ENCODE data around the gene CRELD2.

CRELD2 gene

DNA sequence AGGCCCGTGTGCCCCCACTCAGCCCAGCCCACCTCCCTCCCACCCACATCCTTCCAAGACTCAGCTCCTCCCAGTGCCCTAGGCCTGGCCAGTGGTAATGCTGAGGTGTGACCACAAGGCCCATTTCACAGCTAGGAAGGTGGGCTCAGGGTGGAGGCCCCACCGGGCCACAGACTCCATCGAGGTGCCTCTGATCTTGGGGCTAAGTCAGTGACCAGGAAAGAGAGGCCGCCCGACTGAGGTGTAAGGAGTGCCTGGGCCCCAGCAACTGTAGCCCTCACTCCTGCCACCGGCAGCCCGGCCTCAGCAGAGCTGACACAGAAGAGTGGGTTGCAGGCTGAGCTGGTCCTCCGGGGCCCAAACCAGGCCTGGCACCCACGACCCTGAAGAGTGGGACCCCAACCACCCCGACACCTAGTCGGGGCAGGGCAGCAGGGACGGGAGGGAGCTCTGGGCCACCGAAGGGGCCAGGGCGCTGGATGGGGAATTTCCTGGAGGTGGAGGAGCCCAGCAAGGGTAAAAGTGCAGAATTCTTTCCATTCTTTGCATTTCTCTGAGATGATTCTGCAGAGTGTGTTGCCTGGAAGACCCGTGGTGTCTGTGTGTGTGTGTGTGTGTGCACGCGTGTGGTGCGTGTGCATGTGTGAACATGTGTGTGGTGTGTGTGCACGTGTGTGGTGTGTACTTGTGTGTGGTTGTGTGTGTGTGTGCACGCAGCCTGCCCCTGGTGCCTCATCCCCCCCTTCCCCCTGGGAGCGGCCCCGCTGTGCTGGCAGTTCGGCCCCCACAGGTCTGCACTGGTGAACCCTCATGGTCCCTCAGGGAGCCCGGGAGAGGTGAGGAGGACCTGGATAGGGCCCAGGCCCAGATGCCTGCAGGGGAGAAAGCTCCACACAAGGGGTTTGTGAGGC, 33.8 kb downstream of the CRELD2 start:
- Histone ChIP-seq H3K4ac (ENCODE audit: low read length) (peak overlapping the region; percentile 17), H3K9ac (ENCODE audit: low read depth, low read length, poor library complexity) (peak overlapping the region; percentile 60), H3K27me3 (ENCODE audit: control insufficient read depth in 3 of 3, insufficient read depth in 3 of 3, low read depth in 1 of 3, low read length in 3 of 3) (no peaks in the 10 kb centered on the region), H3K27ac (replicated peaks; ENCODE audit: low read length) (no peak overlapping the region), H3K9me3 (replicated peaks in 1 of 2; ENCODE audit: control insufficient read depth in 2 of 2, insufficient read depth in 1 of 2, low read depth in 1 of 2, low read length in 2 of 2) (no peaks in the 10 kb centered on the region), H3K14ac (ENCODE audit: low read length) (peak overlapping the region; percentile 95), H3K4me3 (ENCODE audit: low read length in 2 of 2) (no peak overlapping the region), H2BK15ac (ENCODE audit: low read length) (peak overlapping the region; percentile 86), H2BK120ac (ENCODE audit: low read depth, low read length) (peak overlapping the region; percentile 24), H3K23ac (ENCODE audit: low read depth, low read length, poor library complexity) (no peak overlapping the region), H3K36me3 (replicated peaks in 1 of 2; ENCODE audit: control insufficient read depth in 2 of 2, insufficient read depth in 2 of 2, low read length in 2 of 2) (no peaks in the 10 kb centered on the region), H2BK12ac (ENCODE audit: low read length) (peak overlapping the region; percentile 75), H4K91ac (ENCODE audit: low read depth, low read length, poor library complexity) (peak overlapping the region; percentile 92), H2AK5ac (ENCODE audit: low read depth, low read length) (peak overlapping the region; percentile 100), H3K18ac (ENCODE audit: low read length) (peak overlapping the region; percentile 94), H4K8ac (ENCODE audit: low read depth, low read length) (no peak overlapping the region), H3K79me1 (ENCODE audit: low read depth, low read length) (no peaks in the 10 kb centered on the region), H3K4me1 (ENCODE audit: control insufficient read depth in 2 of 2, insufficient read depth in 1 of 2, low read depth in 1 of 2, low read length in 2 of 2) (peaks cover 21 to 35% of the 10 kb centered on the region in 2 donors), H3K4me2 (ENCODE audit: insufficient read depth, low read length, poor library complexity, severe bottlenecking) (no peak overlapping the region), H2AFZ (ENCODE audit: low read length) (peak overlapping the region; percentile 54), H2BK5ac (ENCODE audit: low read length) (peak overlapping the region; percentile 13)
- WGBS, 2 donors (ENCODE audit: extremely low coverage in 2 of 2, insufficient read length in 2 of 2, insufficient replicate concordance in 1 of 2), result no CpG with 5 or more reads among the region's 24 CpGs
- DNase-seq (ENCODE audit: low spot score), result no peak

DNA sequence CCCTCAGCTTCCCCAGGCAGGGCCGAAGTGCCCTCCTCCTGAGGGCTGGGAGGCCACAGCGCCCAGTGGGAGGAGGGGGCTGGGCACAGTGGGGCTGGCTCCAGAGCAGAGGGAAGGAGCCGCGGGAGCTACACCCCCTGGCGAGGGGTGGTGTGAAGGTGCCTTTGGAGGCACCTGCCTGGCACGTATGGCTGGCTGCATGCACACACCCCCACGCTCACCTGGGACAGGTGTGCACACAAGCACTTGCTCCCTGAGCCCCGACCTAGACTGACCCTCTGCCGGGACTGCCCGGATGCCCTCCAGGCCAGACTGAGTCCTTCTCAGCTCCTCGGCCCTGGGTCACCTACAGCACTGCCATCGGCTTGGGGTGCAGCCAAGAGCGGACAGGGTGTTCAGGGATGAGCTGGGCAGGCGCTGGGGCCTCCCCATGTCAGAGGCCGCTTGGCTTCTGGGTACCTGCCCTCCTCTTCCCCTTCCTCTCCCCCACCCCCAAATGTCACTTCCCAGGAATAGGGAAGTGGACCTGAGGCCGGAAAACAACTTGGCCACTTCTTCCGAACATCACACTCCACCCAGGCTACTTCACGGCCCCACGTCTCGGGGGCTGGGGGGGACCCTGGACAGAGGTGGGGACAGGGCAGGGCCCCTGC, 34.7 kb downstream of the CRELD2 start:
- Histone ChIP-seq H3K27me3 (ENCODE audit: control insufficient read depth in 3 of 3, insufficient read depth in 3 of 3, low read depth in 1 of 3, low read length in 3 of 3) (peaks cover 0 to 5% (median 0%) of the 10 kb centered on the region in 3 experiments), H2BK5ac (ENCODE audit: low read length) (peak overlapping the region; percentile 35), H2BK12ac (ENCODE audit: low read length) (peak overlapping the region; percentile 84), H3K27ac (replicated peaks; ENCODE audit: low read length) (no peak overlapping the region), H2AK5ac (ENCODE audit: low read depth, low read length) (peak overlapping the region; percentile 100), H3K4me3 (ENCODE audit: low read length in 2 of 2) (no peak overlapping the region), H4K91ac (ENCODE audit: low read depth, low read length, poor library complexity) (peak overlapping the region; percentile 92), H3K18ac (ENCODE audit: low read length) (peak overlapping the region; percentile 66), H3K9ac (ENCODE audit: low read depth, low read length, poor library complexity) (no peak overlapping the region), H2AFZ (ENCODE audit: low read length) (no peak overlapping the region), H2BK15ac (ENCODE audit: low read length) (peak overlapping the region; percentile 86), H3K4me2 (ENCODE audit: insufficient read depth, low read length, poor library complexity, severe bottlenecking) (no peak overlapping the region), H2BK120ac (ENCODE audit: low read depth, low read length) (peak overlapping the region; percentile 31), H3K14ac (ENCODE audit: low read length) (peak overlapping the region; percentile 21), H3K79me1 (ENCODE audit: low read depth, low read length) (no peaks in the 10 kb centered on the region), H3K4ac (ENCODE audit: low read length) (no peak overlapping the region), H3K9me3 (replicated peaks in 1 of 2; ENCODE audit: control insufficient read depth in 2 of 2, insufficient read depth in 1 of 2, low read depth in 1 of 2, low read length in 2 of 2) (no peaks in the 10 kb centered on the region), H4K8ac (ENCODE audit: low read depth, low read length) (no peak overlapping the region), H3K4me1 (ENCODE audit: control insufficient read depth in 2 of 2, insufficient read depth in 1 of 2, low read depth in 1 of 2, low read length in 2 of 2) (peaks cover 19 to 27% of the 10 kb centered on the region in 2 donors), H3K23ac (ENCODE audit: low read depth, low read length, poor library complexity) (peak overlapping the region; percentile 4), H3K36me3 (replicated peaks in 1 of 2; ENCODE audit: control insufficient read depth in 2 of 2, insufficient read depth in 2 of 2, low read length in 2 of 2) (no peaks in the 10 kb centered on the region)
- WGBS, 2 donors (ENCODE audit: extremely low coverage in 2 of 2, insufficient read length in 2 of 2, insufficient replicate concordance in 1 of 2), result no CpG with 5 or more reads among the region's 20 CpGs
- DNase-seq (ENCODE audit: low spot score), result no peak

DNA sequence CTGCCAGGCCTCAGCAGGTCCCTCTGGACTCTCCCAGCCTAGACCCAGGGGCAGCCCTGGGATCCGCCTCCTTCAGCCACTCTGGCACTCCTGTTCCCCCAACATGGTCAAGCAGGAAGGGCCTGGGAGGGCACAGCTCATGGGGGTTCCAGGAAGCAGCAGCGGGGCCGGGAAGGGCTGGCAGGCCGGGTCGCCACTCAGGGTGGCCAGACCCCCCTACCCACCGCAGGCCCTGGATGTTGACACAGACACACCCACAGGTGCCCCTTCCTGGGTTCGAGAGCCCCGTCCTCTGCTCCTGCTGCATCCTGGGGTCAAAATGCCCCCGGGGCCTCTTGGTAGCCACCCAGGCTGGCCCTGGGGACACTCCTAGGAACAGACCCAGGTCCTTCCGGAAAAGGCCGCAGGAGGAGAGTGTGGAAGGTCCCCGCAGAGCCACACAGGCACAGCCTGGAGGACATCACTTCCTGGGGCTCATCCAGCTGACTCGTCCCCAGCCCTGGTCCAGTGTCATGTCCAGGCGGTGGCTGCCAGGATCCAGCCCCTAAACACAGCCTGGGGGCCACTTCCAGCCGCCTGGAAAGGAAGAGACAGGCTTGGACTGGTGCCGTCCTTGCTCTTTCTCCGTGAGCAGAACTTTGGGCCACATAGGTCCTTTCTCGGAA, 35.4 kb downstream of the CRELD2 start:
- no peak overlapping the region for H4K8ac ChIP-seq (ENCODE audit: low read depth, low read length)
- no peaks in the 10 kb centered on the region for H3K9me3 ChIP-seq (replicated peaks in 1 of 2; ENCODE audit: control insufficient read depth in 2 of 2, insufficient read depth in 1 of 2, low read depth in 1 of 2, low read length in 2 of 2)
- peaks cover 21 to 29% of the 10 kb centered on the region in 2 donors for H3K4me1 ChIP-seq (ENCODE audit: control insufficient read depth in 2 of 2, insufficient read depth in 1 of 2, low read depth in 1 of 2, low read length in 2 of 2)
- H3K18ac ChIP-seq (ENCODE audit: low read length), result peak overlapping the region; percentile 71
- peak overlapping the region; percentile 35 for H2BK5ac ChIP-seq (ENCODE audit: low read length)
- DNase-seq (ENCODE audit: low spot score), result no peak
- peak overlapping the region; percentile 49 for H2AFZ ChIP-seq (ENCODE audit: low read length)
- peak overlapping the region; percentile 4 for H3K23ac ChIP-seq (ENCODE audit: low read depth, low read length, poor library complexity)
- no peak overlapping the region for H3K4me2 ChIP-seq (ENCODE audit: insufficient read depth, low read length, poor library complexity, severe bottlenecking)
- H2BK120ac ChIP-seq (ENCODE audit: low read depth, low read length), result peak overlapping the region; percentile 31
- H2BK12ac ChIP-seq (ENCODE audit: low read length), result peak overlapping the region; percentile 84
- no peak overlapping the region for H3K4me3 ChIP-seq (ENCODE audit: low read length in 2 of 2)
- no CpG with 5 or more reads among the region's 18 CpGs for WGBS, 2 donors (ENCODE audit: extremely low coverage in 2 of 2, insufficient read length in 2 of 2, insufficient replicate concordance in 1 of 2)
- H3K14ac ChIP-seq (ENCODE audit: low read length), result peak overlapping the region; percentile 21
- H3K27ac ChIP-seq (replicated peaks; ENCODE audit: low read length), result no peak overlapping the region
- H3K9ac ChIP-seq (ENCODE audit: low read depth, low read length, poor library complexity), result no peak overlapping the region
- no peak overlapping the region for H4K91ac ChIP-seq (ENCODE audit: low read depth, low read length, poor library complexity)
- peak overlapping the region; percentile 100 for H2AK5ac ChIP-seq (ENCODE audit: low read depth, low read length)
- H3K36me3 ChIP-seq (replicated peaks in 1 of 2; ENCODE audit: control insufficient read depth in 2 of 2, insufficient read depth in 2 of 2, low read length in 2 of 2), result no peaks in the 10 kb centered on the region
- H3K79me1 ChIP-seq (ENCODE audit: low read depth, low read length), result no peaks in the 10 kb centered on the region
- H2BK15ac ChIP-seq (ENCODE audit: low read length), result peak overlapping the region; percentile 69
- H3K4ac ChIP-seq (ENCODE audit: low read length), result no peak overlapping the region
- peaks cover 0 to 7% (median 0%) of the 10 kb centered on the region in 3 experiments for H3K27me3 ChIP-seq (ENCODE audit: control insufficient read depth in 3 of 3, insufficient read depth in 3 of 3, low read depth in 1 of 3, low read length in 3 of 3)
